Motor neuron (in vitro differentiated cells): ENCODE measurements around the gene MRPL19. TPM values are rescaled to one million over a fixed set of nuclear protein-coding genes. Genes with fewer than 3 reads are reported as not detected.
A peak's percentile ranks its signal among the peaks of the same experiment; 100 is the strongest.
"Not testable (repeated sequence)": the region's sequence is repeated elsewhere in the genome, so short reads cannot be mapped to it uniquely, and the experiment has no call there.

Experiments used
- ATAC-seq, 8 experiments: fragments of 200-7000 bp; cut with Tn5 transposase; replicated peaks in 6 of 8; 2 replicates each; pipeline ENCODE4 v1.8.0; 2021; ENCODE audit warnings: mild to moderate bottlenecking in 8 of 8, moderate library complexity in 8 of 8
- H3K27ac ChIP-seq, 2 donors: fragments of 250-450 bp; sonication (Bioruptor Pico); 2 replicates each; pipeline ENCODE4 v1.9.0; 2021; ENCODE audit warnings: antibody characterized with exemption in 2 of 2, mild to moderate bottlenecking in 2 of 2, moderate library complexity in 1 of 2
- H3K4me1 ChIP-seq, 2 donors: fragments of 250-450 bp; sonication (Bioruptor Pico); replicated peaks in 1 of 2; 2 replicates each; pipeline ENCODE4 v1.6.1; 2021; ENCODE audit warnings: antibody characterized with exemption in 2 of 2, mild to moderate bottlenecking in 2 of 2, moderate library complexity in 1 of 2
- H3K4me3 ChIP-seq, 5 donors: fragments of 250-450 bp; sonication (Bioruptor Pico); 2 replicates each; pipeline ENCODE4 v1.9.0; 2021; ENCODE audit warnings: antibody characterized with exemption in 5 of 5, mild to moderate bottlenecking in 5 of 5, moderate library complexity in 4 of 5
- WGBS, 10 experiments: fragments of 450-650 bp; shearing (Covaris generic); methylation state at CpG; one replicate each; pipeline ENCODE4 v1.0.0; 2022; 5-methylcytosine and 5-hydroxymethylcytosine counted together
- in situ Hi-C, 9 experiments: fragments of 400-800 bp; cut with MboI; loops; one replicate each; pipeline ENCODE4 v1.15.0; 2021; ENCODE audit warnings: low sequenced_read_pairs in 9 of 9, low pct_unique_long_range_greater_than_20kb in 2 of 9; ENCODE audit not compliant: unreplicated experiment in 9 of 9
- total RNA-seq, 8 experiments: library from RNA; unstranded; fragments of 300-600 nt; gene quantifications; 2 replicates each; pipeline versions ENCODE4 v1.2.3 to v1.2.4, GENCODE V29; 2022

Gene MRPL19
- total RNA-seq, 8 experiments from 2014 or later = 22.2 to 66.5 (median 32.6) TPM

DNA sequence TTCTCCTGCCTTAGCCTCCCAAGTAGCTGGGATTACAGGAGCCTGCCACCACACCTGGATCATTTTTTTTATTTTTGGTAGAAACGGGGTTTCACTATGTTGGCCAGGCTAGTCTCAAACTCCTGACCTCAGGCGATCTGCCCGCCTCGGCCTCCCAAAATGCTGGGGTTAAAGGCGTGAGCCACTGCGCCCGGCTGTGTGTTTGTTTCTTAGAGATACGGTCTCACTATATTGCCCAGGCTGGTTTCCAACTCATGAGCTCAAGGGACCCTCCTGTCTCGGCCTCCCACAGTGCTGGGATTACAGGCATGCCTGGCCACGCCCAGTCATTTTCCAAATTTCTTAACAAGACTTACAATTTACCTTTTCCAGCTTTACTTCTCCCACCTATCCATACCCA lies 940 bp upstream of the MRPL19 start:
- H3K4me3 ChIP-seq = no peak overlapping the region
- H3K4me1 ChIP-seq = peaks cover 0 to 3% of the 10 kb centered on the region in 2 donors
- no peak overlapping the region for H3K27ac ChIP-seq
- ATAC-seq = no peak
- in situ Hi-C loops = loop anchor here in 1 of 9 experiments (25.0 kb wide), 1 partner anchor 958 kb away; no protein-coding TSS in a partner anchor
- WGBS, 10 experiments = 73 to 100% (median 98%) methylated on average over 1 to 5 of the region's 10 CpGs; no CpG with 5 or more reads in 4 of the 10 experiments

DNA sequence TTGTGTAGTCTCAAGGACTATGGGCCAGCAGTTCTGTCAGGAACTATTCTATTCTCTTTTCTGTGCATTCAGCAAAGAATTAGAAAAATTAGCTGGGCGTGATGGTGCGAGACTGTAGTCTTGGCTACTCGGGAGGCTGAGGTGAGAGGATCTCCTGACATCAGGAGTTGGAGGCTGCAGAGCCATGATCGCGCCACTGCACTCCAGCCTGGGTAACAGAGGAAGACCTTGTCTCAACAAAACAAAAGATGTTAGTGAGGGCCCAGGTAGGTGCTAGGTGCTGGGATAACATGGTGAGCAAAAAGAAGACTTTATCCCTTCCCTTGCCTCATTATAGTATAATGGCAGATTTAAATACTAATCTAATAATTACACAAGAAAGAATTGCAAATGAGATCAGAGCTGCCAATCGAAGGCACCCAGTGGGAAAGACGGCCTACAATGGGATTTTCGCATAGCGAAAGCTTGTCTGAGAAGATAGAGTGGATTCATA lies 447 bp upstream of the MRPL19 start:
- Histone ChIP-seq H3K27ac (peak overlapping the region; percentile 77 to 87), H3K4me3 (peak overlapping the region; percentile 83 to 97 (median 93)), H3K4me1 (peaks cover 0 to 3% of the 10 kb centered on the region in 2 donors)
- in situ Hi-C loops = loop anchor here in 1 of 9 experiments (25.0 kb wide), 1 partner anchor 959 kb away; no protein-coding TSS in a partner anchor
- no peak for ATAC-seq
- 40 to 97% (median 82%) methylated on average over 2 to 8 of the region's 9 CpGs; no CpG with 5 or more reads in 1 of the 10 experiments for WGBS, 10 experiments

GRCh38 chr2:75647771-75648170 lies 1.2 kb downstream of the MRPL19 start:
- peak overlapping the region; percentile 83 to 97 (median 93) for H3K4me3 ChIP-seq
- H3K27ac ChIP-seq = no peak overlapping the region
- no peak for ATAC-seq
- 29 to 100% (median 60%) methylated on average over 1 to 3 of the region's 3 CpGs; no CpG with 5 or more reads in 1 of the 10 experiments for WGBS, 10 experiments
- H3K4me1 ChIP-seq = peaks cover 0 to 3% of the 10 kb centered on the region in 2 donors
- in situ Hi-C loops = loop anchor here in 1 of 9 experiments (25.0 kb wide), 1 partner anchor 960 kb away; no protein-coding TSS in a partner anchor

- no peak overlapping the region for H3K27ac ChIP-seq
- in situ Hi-C loops = no loop called here
- WGBS, 10 experiments = 70 to 100% (median 100%) methylated on average over 1 to 2 of the region's 2 CpGs; no CpG with 5 or more reads in 2 of the 10 experiments
- no peak for ATAC-seq
- H3K4me3 ChIP-seq = no peak overlapping the region
- H3K4me1 ChIP-seq = no peaks in the 10 kb centered on the region
Observed at GRCh38 chr2:75654012-75654411, 7.4 kb downstream of the MRPL19 start.

DNA sequence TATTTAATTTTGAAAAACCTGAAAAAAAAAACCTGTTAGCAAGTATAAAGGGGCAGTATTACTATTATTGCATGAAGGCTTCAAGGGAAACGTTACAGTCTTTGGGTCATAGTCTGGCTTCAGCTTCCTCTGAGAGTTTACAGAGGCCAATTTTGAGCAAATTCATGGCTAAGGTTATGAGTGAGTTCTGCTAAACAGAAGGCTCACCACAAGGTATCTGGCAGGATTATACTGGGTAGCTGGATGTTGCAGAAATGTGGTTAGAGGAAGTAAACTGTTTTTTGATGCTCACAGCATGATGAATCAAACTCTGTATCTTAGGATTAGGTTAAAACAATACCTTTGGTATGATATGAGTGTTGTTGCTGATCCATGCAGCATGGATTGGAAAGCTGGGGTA lies 9.3 kb downstream of the MRPL19 start:
- ATAC-seq = no peak
- WGBS, 10 experiments = 50 to 100% (median 86%) methylated on average over 1 of the region's 1 CpG; no CpG with 5 or more reads in 2 of the 10 experiments
- Histone ChIP-seq H3K4me3 (no peak overlapping the region), H3K27ac (no peak overlapping the region), H3K4me1 (no peaks in the 10 kb centered on the region)
- in situ Hi-C loops = no loop called here

- Histone ChIP-seq H3K27ac (no peak overlapping the region), H3K4me1 (no peaks in the 10 kb centered on the region), H3K4me3 (no peak overlapping the region)
- WGBS, 10 experiments = 38 to 100% (median 94%) methylated on average over 1 of the region's 1 CpG; no CpG with 5 or more reads in 6 of the 10 experiments
- no peak for ATAC-seq
- in situ Hi-C loops = no loop called here
Observed at GRCh38 chr2:75656563-75656962, 10.0 kb downstream of the MRPL19 start.

- no peak for ATAC-seq
- no peak overlapping the region for H3K4me3 ChIP-seq
- H3K4me1 ChIP-seq = no peaks in the 10 kb centered on the region
- in situ Hi-C loops = no loop called here
- no peak overlapping the region for H3K27ac ChIP-seq
Observed at GRCh38 chr2:75657798-75658197, 11.2 kb downstream of the MRPL19 start.

GRCh38 chr2:75666911-75667310 lies 20.3 kb downstream of the MRPL19 start:
- in situ Hi-C loops = no loop called here
- H3K4me1 ChIP-seq = no peaks in the 10 kb centered on the region
- no peak overlapping the region for H3K27ac ChIP-seq
- ATAC-seq = no peak
- no peak overlapping the region for H3K4me3 ChIP-seq
- WGBS, 10 experiments = 46 to 100% (median 91%) methylated on average over 2 to 6 of the region's 6 CpGs

GRCh38 chr2:75667884-75668283 lies 21.3 kb downstream of the MRPL19 start:
- WGBS, 10 experiments = 58 to 100% (median 81%) methylated on average over 1 to 2 of the region's 2 CpGs; no CpG with 5 or more reads in 2 of the 10 experiments
- Histone ChIP-seq H3K4me3 (no peak overlapping the region), H3K27ac (no peak overlapping the region), H3K4me1 (no peaks in the 10 kb centered on the region)
- in situ Hi-C loops = no loop called here
- peak in 1 of 8 experiments; percentile 37 for ATAC-seq

DNA sequence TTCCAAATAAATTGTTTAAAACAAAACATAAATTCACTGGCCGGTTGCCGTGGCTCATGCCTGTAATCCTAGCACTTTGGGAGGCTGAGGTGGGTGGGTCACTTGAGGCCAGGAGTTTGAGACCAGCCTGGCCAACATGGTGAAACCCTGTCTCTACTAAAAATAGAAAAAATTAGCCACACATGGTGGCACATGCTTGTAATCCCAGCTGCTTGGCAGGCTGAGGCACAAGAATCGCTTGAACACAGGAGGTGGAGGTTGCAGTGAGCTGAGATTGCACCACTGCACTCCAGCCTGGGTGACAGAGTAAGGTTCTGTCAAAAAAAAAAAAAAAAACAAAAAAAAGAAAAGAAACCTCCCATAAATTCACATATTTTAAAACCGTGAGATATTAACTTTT lies 28.8 kb downstream of the MRPL19 start:
- H3K4me3 ChIP-seq, ATAC-seq, H3K27ac ChIP-seq, in situ Hi-C loops, H3K4me1 ChIP-seq: not testable (repeated sequence)
- 21 to 100% (median 85%) methylated on average over 2 to 4 of the region's 4 CpGs; no CpG with 5 or more reads in 2 of the 10 experiments for WGBS, 10 experiments

DNA sequence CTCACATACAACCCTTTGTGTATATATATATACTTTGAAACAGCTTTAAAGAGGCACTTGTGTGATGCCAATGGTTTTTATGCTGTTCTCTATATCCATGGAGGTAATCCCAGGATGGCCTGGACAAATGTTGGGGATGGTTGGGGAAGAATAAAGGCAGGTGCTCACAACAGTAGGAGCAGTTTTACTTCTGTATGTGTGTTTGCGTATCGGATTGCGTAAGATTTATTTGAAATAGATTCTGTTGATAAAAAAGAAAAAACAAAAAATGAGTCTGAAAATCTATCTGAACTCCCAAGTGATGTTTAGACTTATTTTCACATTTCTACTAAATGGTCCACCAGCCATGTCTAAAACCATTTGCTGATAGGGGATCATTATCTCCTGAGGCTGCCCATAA lies 29.3 kb downstream of the MRPL19 start:
- 88 to 100% (median 100%) methylated on average over 1 to 3 of the region's 3 CpGs; no CpG with 5 or more reads in 3 of the 10 experiments for WGBS, 10 experiments
- in situ Hi-C loops = no loop called here
- Histone ChIP-seq H3K4me3 (no peak overlapping the region), H3K27ac (no peak overlapping the region), H3K4me1 (no peaks in the 10 kb centered on the region)
- ATAC-seq = no peak

DNA sequence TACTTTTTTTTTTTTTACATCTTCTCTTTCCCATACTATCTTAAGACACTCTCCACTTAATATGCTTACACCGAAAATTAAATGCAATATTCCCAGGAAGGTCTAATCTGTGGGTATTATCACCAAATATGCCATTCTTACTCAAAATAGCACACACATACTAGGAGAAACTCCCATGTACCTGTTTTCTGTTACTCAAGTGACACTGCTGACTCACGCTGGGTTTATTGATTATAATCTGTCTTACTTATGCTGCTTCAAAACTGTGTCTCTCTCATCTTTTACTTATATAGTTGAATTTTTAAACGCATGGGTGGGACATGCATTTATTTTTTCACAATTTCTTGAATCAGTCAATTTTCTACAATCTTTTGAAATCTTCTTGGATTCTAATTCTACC lies 29.9 kb downstream of the MRPL19 start:
- no peak for ATAC-seq
- no peak overlapping the region for H3K27ac ChIP-seq
- H3K4me3 ChIP-seq = no peak overlapping the region
- 63 to 100% (median 97%) methylated on average over 1 to 3 of the region's 3 CpGs for WGBS, 10 experiments
- H3K4me1 ChIP-seq = no peaks in the 10 kb centered on the region
- in situ Hi-C loops = no loop called here

DNA sequence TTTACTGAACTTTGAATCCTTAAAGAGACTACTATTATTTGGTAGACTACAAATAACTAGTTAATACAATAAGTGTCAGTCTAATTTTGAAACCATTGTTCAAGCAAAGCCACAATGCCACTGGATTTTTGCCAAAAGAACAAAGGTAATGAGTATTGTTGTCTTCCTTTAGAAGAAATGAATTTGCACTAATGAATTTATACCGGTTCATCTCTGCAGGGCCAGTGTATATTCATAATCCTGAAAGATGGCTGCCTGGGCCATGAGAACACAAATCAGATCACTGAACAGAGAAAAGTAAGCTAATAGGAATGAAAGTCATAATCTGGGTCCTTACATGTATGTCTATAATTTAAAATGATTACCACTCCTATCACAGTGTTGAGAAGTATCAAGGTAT lies 33.0 kb downstream of the MRPL19 start:
- ATAC-seq = no peak
- 83 to 100% (median 100%) methylated on average over 1 of the region's 1 CpG; no CpG with 5 or more reads in 3 of the 10 experiments for WGBS, 10 experiments
- H3K4me1 ChIP-seq = no peaks in the 10 kb centered on the region
- no peak overlapping the region for H3K27ac ChIP-seq
- H3K4me3 ChIP-seq = no peak overlapping the region
- in situ Hi-C loops = no loop called here

DNA sequence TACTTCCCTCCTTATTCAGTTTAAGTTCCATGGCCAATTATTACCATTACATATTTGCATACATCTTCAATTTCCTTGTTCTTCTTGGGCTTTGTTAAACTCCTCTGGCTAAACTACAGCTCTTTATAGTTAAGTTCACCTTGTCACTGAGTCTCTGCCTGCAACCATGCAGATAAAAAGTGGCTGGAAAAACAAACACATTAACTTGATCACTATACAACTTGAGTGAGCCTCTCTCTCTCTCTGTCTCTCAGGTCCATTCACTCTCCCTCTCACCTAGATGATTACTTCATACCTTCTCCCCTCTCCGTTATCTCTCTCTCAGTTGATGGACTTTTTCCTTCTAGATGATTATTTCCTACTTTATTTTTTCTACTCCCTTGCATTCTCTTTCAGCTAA lies 33.8 kb downstream of the MRPL19 start:
- ATAC-seq = no peak
- 67 to 100% (median 100%) methylated on average over 1 of the region's 1 CpG; no CpG with 5 or more reads in 1 of the 10 experiments for WGBS, 10 experiments
- H3K4me1 ChIP-seq = no peaks in the 10 kb centered on the region
- in situ Hi-C loops = no loop called here
- H3K27ac ChIP-seq = no peak overlapping the region
- no peak overlapping the region for H3K4me3 ChIP-seq
